Glomerular visceral epithelial cell (primary cell): ENCODE measurements around the gene MYH14.

Experiments
- DNase-seq: peaks from one replicate; pipeline ENCODE4 v3.0.0-alpha.2; 2016; ENCODE audit errors: extremely low spot score

Gene MYH14

GRCh38 chr19:50195224-50195623, 8.2 kb upstream of the MYH14 start:
- DNase-seq: no peak

- no peak for DNase-seq
Observed at GRCh38 chr19:50196322-50196932, 7.0 kb upstream of the MYH14 start.

GRCh38 chr19:50197348-50197747, 6.1 kb upstream of the MYH14 start:
- no peak for DNase-seq

DNA sequence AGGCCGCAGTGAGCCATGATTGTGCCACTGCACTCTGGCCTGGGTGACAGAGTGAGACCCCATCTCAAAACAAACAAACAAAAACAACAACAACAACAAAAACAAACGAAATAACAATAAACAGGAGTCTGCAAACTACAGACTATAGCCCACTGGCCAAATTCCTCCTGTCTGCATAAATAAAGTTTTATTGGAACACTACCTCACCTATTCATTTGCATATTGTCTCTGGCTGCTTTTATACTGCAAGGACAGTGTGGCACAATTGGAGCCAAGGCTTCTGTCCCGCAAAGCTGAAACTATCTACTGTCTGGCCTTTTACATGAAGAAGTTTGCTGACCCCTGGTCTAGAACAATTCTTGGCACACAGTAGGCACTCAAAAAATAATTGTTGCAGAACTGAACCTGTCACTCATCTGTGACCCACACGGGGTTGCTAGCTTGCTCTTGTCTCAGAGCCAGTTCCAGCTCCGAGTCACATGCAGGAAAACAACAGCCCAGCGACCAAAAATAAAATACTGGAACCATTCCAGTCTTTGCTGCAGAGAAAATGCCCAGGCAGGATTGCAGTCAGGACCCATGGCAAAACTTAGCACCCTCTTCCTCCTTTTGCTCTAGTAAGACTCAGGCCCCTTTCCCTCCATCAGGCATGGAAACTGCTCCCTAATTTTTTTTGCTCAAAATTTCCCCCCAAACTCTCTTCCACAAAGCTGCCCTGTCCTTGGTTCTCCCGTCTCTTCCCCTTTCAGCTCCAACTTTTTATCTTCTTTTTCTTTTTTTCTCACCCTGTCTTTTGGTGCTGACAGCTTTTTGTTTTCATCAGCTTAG, 4.8 kb upstream of the MYH14 start:
- no peak for DNase-seq

DNA sequence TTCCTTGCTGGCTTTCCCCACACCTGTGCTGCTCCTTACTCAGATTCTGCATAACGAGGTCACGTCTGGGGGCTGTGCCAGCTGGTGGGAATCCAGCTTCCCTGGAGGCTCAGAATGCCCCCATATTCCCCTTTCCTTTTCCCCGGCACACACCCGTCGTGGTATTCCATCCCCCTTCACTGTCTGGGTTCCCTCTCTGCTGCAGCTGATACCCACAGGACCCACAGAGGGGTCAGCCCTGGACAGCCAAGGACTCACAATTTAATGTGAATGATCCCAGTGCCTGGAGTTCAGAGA, 4.2 kb upstream of the MYH14 start:
- DNase-seq: no peak

DNA sequence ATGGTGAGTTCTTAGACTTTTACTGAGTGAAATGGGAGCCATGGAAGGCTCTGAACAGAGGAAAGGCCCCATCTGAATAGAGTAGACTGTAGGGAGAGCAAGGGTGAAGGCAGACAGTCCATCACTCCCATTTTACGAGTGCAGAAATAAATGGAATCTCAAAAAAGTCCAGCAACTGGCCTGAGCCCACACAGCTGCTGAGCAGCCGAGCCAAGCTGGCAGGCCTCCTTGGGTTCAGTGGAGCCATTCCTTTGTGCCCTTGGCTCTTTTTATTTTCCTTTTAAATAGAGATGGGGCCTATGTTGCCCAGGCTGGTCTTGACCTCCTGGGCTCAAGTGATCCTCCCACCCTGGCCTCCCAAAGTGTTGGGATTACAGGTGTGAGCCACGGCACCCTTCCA, 1.0 kb upstream of the MYH14 start:
- no peak for DNase-seq

DNA sequence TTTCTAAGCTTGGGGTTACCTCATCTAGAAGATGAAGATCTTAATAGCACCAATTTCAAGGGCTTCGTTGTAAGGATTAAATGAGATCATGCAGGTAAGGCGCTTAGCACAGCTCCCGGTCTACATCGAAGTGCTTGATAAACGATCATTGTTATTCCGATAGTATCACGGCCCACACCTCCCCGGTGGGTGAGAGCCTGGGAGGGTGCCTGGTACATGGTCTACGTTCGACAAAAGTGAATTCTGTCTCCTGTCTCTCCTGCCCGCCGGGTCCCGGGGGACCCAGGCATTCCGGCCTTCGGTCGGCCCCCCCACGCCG, 501 bp upstream of the MYH14 start:
- no peak for DNase-seq

DNA sequence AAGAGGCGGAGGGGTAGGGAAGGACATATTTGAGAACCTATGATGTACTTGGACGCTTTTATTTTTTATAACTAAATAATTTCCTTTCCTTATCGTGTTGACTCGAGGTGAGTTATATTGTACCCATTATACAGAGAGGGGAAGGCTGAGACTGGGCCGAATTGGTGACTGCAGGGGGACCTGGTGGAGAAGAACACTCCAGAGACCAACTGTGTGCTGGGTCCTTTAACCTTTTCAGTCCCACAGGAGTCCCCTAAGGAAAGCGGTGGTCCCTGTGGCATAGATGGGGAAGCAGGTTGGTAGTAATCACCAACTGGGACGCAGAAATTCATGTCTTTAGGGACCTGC, 633 bp downstream of the MYH14 start:
- no peak for DNase-seq

GRCh38 chr19:50204811-50205675, 1.6 kb downstream of the MYH14 start:
- DNase-seq: no peak

DNA sequence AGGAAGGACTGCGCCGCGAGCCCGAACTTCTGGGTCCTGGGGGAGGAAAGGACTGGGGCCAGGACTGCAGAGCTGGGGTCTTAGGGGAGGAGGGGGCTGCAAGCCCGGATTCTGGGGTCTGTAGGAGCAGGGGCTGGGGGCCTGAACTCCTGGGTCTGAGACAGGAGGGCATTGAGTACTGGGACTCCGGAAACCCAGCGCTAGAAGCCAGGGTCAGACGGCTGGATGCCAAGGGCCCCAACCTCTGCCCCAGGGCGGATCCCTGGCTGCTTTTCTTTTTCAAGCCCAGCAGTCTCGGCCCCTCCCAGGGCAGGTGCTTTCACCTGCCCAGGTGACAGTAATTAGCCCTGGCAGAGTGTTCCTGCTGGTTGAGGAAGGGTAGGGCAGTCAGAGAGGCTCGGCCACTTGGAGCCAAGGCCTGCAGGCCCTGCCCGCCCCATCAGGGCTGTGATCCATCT, 2.3 kb downstream of the MYH14 start:
- DNase-seq: no peak

- DNase-seq: no peak
Observed at GRCh38 chr19:50206191-50206590, 2.8 kb downstream of the MYH14 start.

DNA sequence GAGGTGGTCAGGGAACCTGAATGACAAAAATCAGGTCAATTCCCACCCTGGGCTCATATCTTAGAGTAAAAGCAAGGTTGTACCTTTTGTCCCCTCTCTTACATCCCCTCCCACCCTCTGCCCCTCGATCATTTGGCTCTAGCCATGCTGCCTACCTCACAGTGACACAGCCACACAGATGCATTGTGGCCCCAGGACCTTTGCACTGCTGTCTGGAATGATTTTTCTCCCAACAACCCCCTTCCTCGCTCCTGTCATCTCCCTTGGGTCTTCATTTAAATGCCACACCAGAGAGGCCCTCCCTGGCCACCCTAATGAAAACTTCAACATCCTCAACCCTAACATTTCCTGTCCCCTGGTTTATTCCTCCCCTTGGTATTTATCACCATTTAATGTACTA, 4.3 kb downstream of the MYH14 start:
- no peak for DNase-seq

- DNase-seq: no peak
Observed at GRCh38 chr19:50209131-50209530, 5.7 kb downstream of the MYH14 start.

DNA sequence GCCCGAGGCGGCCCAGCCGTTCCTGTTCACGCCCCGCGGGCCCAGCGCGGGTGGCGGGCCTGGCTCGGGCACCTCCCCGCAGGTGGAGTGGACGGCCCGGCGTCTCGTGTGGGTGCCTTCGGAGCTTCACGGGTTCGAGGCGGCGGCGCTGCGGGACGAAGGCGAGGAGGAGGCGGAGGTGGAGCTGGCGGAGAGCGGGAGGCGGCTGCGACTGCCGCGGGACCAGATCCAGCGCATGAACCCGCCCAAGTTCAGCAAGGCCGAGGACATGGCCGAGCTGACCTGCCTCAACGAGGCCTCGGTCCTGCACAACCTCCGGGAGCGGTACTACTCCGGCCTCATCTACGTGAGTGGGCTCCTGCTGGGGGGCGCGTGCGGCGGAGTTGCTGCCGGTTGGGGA, 7.0 kb downstream of the MYH14 start:
- DNase-seq: no peak

GRCh38 chr19:50213925-50214324, 10.5 kb downstream of the MYH14 start:
- no peak for DNase-seq

DNA sequence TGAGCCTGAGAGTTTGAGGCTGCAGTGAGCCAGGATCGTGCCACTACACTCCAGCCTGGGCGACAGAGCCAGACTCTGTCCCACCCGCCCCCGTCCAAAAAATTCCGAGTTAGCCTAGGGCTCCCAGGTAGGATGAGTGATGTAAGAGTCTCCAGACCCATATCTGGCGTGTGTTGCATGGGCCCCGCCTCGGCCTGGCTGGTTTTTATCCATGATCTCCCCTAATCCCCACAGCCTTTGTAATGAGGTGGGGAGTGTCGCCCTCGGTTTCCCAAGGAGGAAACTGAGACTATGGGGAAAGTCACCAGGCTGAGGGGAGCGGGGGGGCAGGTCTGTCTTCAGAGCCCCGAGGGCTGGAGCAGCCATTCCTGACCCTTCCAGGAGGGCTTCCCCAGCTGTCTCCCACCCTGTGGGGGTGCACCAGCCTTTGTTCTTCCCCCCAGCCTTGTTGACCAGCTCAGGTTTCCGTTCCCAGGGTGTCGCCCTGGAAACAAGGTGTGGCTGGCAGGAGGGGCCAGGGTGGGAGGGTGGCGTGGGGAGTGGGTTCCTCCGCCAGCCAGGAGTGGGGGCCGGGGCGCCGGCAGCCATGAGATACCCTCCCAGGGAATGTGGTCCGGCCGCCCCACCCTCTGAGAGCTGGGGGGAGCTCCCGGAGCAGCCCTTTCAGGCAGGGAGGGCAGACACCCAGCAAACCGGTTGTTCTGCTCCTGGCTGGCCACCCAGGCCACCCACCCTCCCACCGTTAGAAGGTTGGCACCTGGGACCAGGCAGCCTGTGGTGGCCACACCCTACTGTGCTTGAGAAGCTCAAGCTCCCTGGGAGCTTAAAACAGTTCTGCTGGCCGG, 11.5 kb downstream of the MYH14 start:
- no peak for DNase-seq

DNA sequence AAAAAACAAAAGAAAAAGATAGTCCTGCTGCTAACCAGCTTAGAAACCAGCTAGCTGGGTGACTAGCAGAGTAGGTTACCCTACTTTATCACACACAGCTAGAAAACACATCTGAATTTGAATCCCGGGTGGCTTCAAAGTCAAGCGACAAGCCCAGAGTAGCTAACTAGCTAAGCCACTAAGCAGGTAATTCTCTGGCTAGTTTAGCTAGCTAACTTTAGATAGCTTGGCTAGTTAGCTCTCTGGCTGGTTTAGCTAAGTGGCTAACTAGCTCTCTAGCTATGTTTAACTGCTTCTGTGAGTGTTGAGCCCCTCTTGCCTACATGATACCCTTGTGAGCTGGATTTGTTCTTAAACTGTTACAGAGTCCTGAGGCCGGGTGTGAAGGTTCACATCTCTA, 12.4 kb downstream of the MYH14 start:
- no peak for DNase-seq

DNA sequence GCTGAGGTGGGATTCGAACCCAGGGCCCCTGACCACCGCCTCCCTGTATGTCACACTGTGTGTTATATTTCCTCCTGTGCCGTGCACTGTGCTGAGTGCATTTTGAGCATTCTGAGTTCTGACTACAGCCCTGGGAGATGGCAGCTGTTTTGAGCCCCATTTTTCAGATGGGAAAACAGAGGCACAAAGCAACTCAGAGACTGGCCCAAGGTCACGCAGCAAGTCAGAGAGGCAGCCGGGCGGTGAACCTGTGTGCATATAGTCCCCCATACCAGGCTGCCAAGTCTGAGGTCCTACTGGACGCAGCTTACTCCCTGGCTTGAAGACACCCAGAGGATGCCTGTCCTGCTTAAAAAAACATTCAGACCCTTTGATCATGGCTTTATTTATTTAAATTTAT, 17.7 kb downstream of the MYH14 start:
- DNase-seq: no peak

GRCh38 chr19:50222691-50223438, 19.4 kb downstream of the MYH14 start:
- DNase-seq: no peak

- DNase-seq: no peak
Observed at GRCh38 chr19:50223439-50223716, 20.0 kb downstream of the MYH14 start.

GRCh38 chr19:50224986-50225747, 21.7 kb downstream of the MYH14 start:
- DNase-seq: no peak
